Adrenal gland (tissue), 5 donors: ENCODE results near the gene UGT2B17.

Experiments
- POLR2A ChIP-seq, 2 donors: fragments of 450-650 bp; IDR thresholded peaks; one replicate each; pipeline ENCODE4 v1.6.1; 2017; ENCODE audit warnings: antibody characterized with exemption in 2 of 2, mild to moderate bottlenecking in 2 of 2, moderate library complexity in 1 of 2
- TF ChIP-seq, protein P1 (sequence below), 6 experiments: fragments of 450-650 bp in 4 of 6; fragments of 200-600 bp in 2 of 6; sonication (generic) in 1 of 6; IDR thresholded peaks; 1 replicate in 5 of 6; 2 replicates in 1 of 6; pipeline versions ENCODE4 v1.5.1 to v1.8.0; 2016 to 2021; ENCODE audit warnings: antibody characterized with exemption in 6 of 6, mild to moderate bottlenecking in 2 of 6, moderate library complexity in 1 of 6
- donor health status: DM: no; HTN: no; CAD: no.

DNA sequence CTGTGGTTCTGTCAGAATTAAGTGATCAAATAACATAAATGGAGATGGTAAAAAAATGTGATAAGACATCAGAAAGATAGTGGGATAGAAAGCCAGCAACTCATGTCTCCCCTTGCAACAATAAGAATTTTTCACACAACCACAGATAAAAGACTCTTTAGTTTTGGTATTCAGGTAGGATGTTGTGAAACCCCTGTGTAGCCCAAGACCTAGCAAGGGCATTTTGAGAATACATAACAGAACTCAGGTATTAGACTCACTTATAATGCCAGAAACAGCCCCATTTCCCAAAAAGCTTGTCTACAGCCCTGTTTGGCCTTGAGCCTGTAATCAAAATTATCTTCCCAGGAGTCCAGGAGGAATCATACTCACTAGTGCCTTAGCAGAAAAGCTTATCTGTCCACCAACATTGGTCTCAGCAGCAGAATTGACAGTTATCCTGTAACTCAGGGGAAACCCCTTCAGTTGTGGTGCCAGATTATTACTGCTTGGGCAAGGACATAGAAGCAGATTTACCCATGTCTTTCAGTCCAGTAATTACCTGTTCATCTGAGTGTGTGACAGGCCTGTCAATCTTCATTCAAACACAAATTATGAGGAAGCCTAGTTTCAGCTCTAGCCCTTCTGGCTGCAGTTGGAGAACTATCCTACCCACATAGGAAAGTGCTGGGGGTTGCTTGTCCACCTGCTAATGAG, 41.0 kb upstream of the UGT2B17 start:
- TF ChIP-seq, protein P1, sequence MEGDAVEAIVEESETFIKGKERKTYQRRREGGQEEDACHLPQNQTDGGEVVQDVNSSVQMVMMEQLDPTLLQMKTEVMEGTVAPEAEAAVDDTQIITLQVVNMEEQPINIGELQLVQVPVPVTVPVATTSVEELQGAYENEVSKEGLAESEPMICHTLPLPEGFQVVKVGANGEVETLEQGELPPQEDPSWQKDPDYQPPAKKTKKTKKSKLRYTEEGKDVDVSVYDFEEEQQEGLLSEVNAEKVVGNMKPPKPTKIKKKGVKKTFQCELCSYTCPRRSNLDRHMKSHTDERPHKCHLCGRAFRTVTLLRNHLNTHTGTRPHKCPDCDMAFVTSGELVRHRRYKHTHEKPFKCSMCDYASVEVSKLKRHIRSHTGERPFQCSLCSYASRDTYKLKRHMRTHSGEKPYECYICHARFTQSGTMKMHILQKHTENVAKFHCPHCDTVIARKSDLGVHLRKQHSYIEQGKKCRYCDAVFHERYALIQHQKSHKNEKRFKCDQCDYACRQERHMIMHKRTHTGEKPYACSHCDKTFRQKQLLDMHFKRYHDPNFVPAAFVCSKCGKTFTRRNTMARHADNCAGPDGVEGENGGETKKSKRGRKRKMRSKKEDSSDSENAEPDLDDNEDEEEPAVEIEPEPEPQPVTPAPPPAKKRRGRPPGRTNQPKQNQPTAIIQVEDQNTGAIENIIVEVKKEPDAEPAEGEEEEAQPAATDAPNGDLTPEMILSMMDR (IDR thresholded peaks at IDR 0.05): no peak
- TF ChIP-seq POLR2A (IDR thresholded peaks at IDR 0.05): no peak
